ENCODE data around the gene TSPAN19. TPM values are rescaled to one million over a fixed set of nuclear protein-coding genes. Genes with fewer than 3 reads are reported as not detected.

The TSPAN19 gene
- total RNA-seq, 1 experiment from 2014 or later = not detected

- TF ChIP-seq CTCF (conservative IDR thresholded peaks at IDR 0.05) (no peak), EZH2 (IDR thresholded peaks at IDR 0.05; ENCODE audit: low read depth) (no peak)
- Histone ChIP-seq H3K27me3 (ENCODE audit: insufficient read depth, low read depth) (no peaks in the 10 kb centered on the region), H2AFZ (no peak overlapping the region), H3K36me3 (ENCODE audit: low read depth) (no peaks in the 10 kb centered on the region), H4K20me1 (ENCODE audit: insufficient read depth) (no peaks in the 10 kb centered on the region; the same call in 1 of the 2 replicates), H3K4me1 (replicated peaks; ENCODE audit: insufficient read depth) (no peaks in the 10 kb centered on the region), H3K27ac (no peak overlapping the region), H3F3A (ENCODE audit: insufficient read depth, low read depth) (no peaks in the 10 kb centered on the region), H3K4me2 (no peak overlapping the region), H3K79me2 (ENCODE audit: low read depth) (no peaks in the 10 kb centered on the region), H3K4me3 (no peak overlapping the region), H3K9me3 (ENCODE audit: insufficient read depth, low read depth) (no peaks in the 10 kb centered on the region), H3K9me2 (ENCODE audit: insufficient read depth) (no peaks in the 10 kb centered on the region)
- intact Hi-C loops (cut with micrococcal nuclease; ENCODE audit: unreplicated experiment) = no loop called here
- ChIA-PET CTCF (no interaction called here), POLR2A (ENCODE audit: unreplicated experiment) (no interaction called here)
- no peak for DNase-seq
- no TSS peak for BruUV-seq (replicated peaks)
Observed at GRCh38 chr12:85059594-85059993, 23.5 kb upstream of the TSPAN19 start.

- no peaks in the 10 kb centered on the region for H3K79me2 ChIP-seq (ENCODE audit: low read depth)
- no peaks in the 10 kb centered on the region for H3K36me3 ChIP-seq (ENCODE audit: low read depth)
- no peak for DNase-seq
- H3K27ac ChIP-seq = no peak overlapping the region
- no peaks in the 10 kb centered on the region for H3K27me3 ChIP-seq (ENCODE audit: insufficient read depth, low read depth)
- ChIA-PET POLR2A (ENCODE audit: unreplicated experiment) (no interaction called here), CTCF (no interaction called here)
- H2AFZ ChIP-seq = no peak overlapping the region
- H3F3A ChIP-seq (ENCODE audit: insufficient read depth, low read depth) = no peaks in the 10 kb centered on the region
- no peaks in the 10 kb centered on the region; the same call in 1 of the 2 replicates for H4K20me1 ChIP-seq (ENCODE audit: insufficient read depth)
- H3K9me2 ChIP-seq (ENCODE audit: insufficient read depth) = no peaks in the 10 kb centered on the region
- BruUV-seq (replicated peaks) = no TSS peak
- H3K4me1 ChIP-seq (replicated peaks; ENCODE audit: insufficient read depth) = no peaks in the 10 kb centered on the region
- no peaks in the 10 kb centered on the region for H3K9me3 ChIP-seq (ENCODE audit: insufficient read depth, low read depth)
- intact Hi-C loops (cut with micrococcal nuclease; ENCODE audit: unreplicated experiment) = no loop called here
- no peak for TF ChIP-seq CTCF (conservative IDR thresholded peaks at IDR 0.05)
- TF ChIP-seq EZH2 (IDR thresholded peaks at IDR 0.05; ENCODE audit: low read depth) = no peak
- H3K4me3 ChIP-seq = no peak overlapping the region
- H3K4me2 ChIP-seq = no peak overlapping the region
Observed at GRCh38 chr12:85058339-85058738, 22.3 kb upstream of the TSPAN19 start.

- H3K4me3 ChIP-seq = no peak overlapping the region
- peak in 1 of 2 experiments; percentile 10 for DNase-seq
- H3K9me2 ChIP-seq (ENCODE audit: insufficient read depth) = no peaks in the 10 kb centered on the region
- H3F3A ChIP-seq (ENCODE audit: insufficient read depth, low read depth) = no peaks in the 10 kb centered on the region
- POLR2A ChIA-PET (ENCODE audit: unreplicated experiment) = no interaction called here
- H4K20me1 ChIP-seq (ENCODE audit: insufficient read depth) = no peaks in the 10 kb centered on the region; the same call in 1 of the 2 replicates
- no peaks in the 10 kb centered on the region for H3K36me3 ChIP-seq (ENCODE audit: low read depth)
- H2AFZ ChIP-seq = no peak overlapping the region
- CTCF ChIA-PET = no interaction called here
- peak; percentile 92 for TF ChIP-seq CTCF (conservative IDR thresholded peaks at IDR 0.05)
- no peak for TF ChIP-seq EZH2 (IDR thresholded peaks at IDR 0.05; ENCODE audit: low read depth)
- no peaks in the 10 kb centered on the region for H3K9me3 ChIP-seq (ENCODE audit: insufficient read depth, low read depth)
- H3K4me1 ChIP-seq (replicated peaks; ENCODE audit: insufficient read depth) = no peaks in the 10 kb centered on the region
- H3K79me2 ChIP-seq (ENCODE audit: low read depth) = no peaks in the 10 kb centered on the region
- no TSS peak for BruUV-seq (replicated peaks)
- H3K27me3 ChIP-seq (ENCODE audit: insufficient read depth, low read depth) = no peaks in the 10 kb centered on the region
- H3K27ac ChIP-seq = no peak overlapping the region
- H3K4me2 ChIP-seq = no peak overlapping the region
- intact Hi-C loops (cut with micrococcal nuclease; ENCODE audit: unreplicated experiment) = loop anchor here (1.0 kb wide), 1 partner anchor 183 kb away; no protein-coding TSS in a partner anchor
Observed at GRCh38 chr12:85057370-85057963, 21.4 kb upstream of the TSPAN19 start.

Measured in PC-9 (cell line).